ENCODE results near the gene SLC24A3.

The SLC24A3 gene

DNA sequence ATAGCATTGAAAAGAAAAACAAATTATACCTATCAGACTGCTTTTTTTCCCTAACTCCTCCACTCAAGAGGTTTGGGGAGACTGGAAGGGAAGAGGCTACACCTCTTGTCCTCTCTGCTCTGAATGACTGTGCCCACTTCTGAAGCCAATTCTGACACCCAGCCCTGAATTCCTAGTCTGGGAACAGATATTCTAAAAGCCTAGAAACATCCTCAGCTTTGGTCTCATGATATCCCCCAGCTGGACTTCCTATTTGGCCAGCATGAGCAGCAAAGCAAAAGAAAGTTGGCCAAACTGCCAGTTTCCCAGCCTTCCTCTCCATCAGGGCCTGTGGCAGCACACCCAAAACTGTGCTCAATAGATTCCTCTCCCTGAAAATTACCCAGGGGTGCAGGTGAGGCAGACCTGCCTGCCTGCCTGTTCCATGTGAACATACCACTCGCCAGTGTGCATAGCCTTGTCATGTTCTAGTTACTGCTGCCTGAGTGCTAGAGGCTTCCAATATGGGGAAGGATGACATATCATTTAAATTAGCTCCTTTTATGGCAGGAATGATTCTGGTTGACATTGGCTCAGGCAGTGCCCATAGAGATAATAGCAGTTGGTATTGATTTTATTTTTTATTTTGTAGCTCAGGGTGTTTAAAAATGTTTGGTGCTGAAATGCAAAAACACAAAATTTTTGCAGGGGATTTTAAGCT is 393.5 kb downstream of the SLC24A3 start:
- Histone ChIP-seq H3K9ac (ENCODE audit: low read depth, low read length, poor library complexity, severe bottlenecking) (no peak overlapping the region), H3K4me1 (ENCODE audit: insufficient read depth, low read length, poor library complexity, severe bottlenecking) (peaks cover 4% of the 10 kb centered on the region), H3K36me3 (ENCODE audit: insufficient read depth, low read length) (no peaks in the 10 kb centered on the region), H2AFZ (ENCODE audit: low read length) (no peak overlapping the region), H3F3A (ENCODE audit: low read depth) (no peaks in the 10 kb centered on the region), H3K9me2 (replicated peaks; ENCODE audit: low read depth, low read length) (no peaks in the 10 kb centered on the region), H3K79me2 (ENCODE audit: insufficient read depth, low read length) (no peaks in the 10 kb centered on the region), H3K4me3 (ENCODE audit: low read length, poor library complexity, severe bottlenecking) (no peak overlapping the region), H3K9me3 (ENCODE audit: insufficient read depth, low read depth, low read length) (no peaks in the 10 kb centered on the region), H4K20me1 (ENCODE audit: insufficient read depth, low read length, poor library complexity, severe bottlenecking) (no peaks in the 10 kb centered on the region), H3K4me2 (ENCODE audit: low read depth, low read length, poor library complexity, severe bottlenecking) (no peak overlapping the region), H3K27me3 (ENCODE audit: insufficient read depth, low read length, poor library complexity, severe bottlenecking) (peaks cover 3% of the 10 kb centered on the region)
- TF ChIP-seq, protein P1, sequence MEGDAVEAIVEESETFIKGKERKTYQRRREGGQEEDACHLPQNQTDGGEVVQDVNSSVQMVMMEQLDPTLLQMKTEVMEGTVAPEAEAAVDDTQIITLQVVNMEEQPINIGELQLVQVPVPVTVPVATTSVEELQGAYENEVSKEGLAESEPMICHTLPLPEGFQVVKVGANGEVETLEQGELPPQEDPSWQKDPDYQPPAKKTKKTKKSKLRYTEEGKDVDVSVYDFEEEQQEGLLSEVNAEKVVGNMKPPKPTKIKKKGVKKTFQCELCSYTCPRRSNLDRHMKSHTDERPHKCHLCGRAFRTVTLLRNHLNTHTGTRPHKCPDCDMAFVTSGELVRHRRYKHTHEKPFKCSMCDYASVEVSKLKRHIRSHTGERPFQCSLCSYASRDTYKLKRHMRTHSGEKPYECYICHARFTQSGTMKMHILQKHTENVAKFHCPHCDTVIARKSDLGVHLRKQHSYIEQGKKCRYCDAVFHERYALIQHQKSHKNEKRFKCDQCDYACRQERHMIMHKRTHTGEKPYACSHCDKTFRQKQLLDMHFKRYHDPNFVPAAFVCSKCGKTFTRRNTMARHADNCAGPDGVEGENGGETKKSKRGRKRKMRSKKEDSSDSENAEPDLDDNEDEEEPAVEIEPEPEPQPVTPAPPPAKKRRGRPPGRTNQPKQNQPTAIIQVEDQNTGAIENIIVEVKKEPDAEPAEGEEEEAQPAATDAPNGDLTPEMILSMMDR (conservative IDR thresholded peaks at IDR 0.05; ENCODE audit: low read length): no peak

GRCh38 chr20:19609642-19610223 is 397.3 kb downstream of the SLC24A3 start:
- H3K36me3 ChIP-seq (ENCODE audit: insufficient read depth, low read length): no peaks in the 10 kb centered on the region
- no peak overlapping the region for H3K4me3 ChIP-seq (ENCODE audit: low read length, poor library complexity, severe bottlenecking)
- H3K27me3 ChIP-seq (ENCODE audit: insufficient read depth, low read length, poor library complexity, severe bottlenecking): peaks cover 3% of the 10 kb centered on the region
- H3K79me2 ChIP-seq (ENCODE audit: insufficient read depth, low read length): no peaks in the 10 kb centered on the region
- H3K4me2 ChIP-seq (ENCODE audit: low read depth, low read length, poor library complexity, severe bottlenecking): no peak overlapping the region
- no peaks in the 10 kb centered on the region for H3K9me2 ChIP-seq (replicated peaks; ENCODE audit: low read depth, low read length)
- no peak overlapping the region for H2AFZ ChIP-seq (ENCODE audit: low read length)
- peaks cover 4% of the 10 kb centered on the region for H3K4me1 ChIP-seq (ENCODE audit: insufficient read depth, low read length, poor library complexity, severe bottlenecking)
- H3K9ac ChIP-seq (ENCODE audit: low read depth, low read length, poor library complexity, severe bottlenecking): no peak overlapping the region
- no peaks in the 10 kb centered on the region for H4K20me1 ChIP-seq (ENCODE audit: insufficient read depth, low read length, poor library complexity, severe bottlenecking)
- no peaks in the 10 kb centered on the region for H3F3A ChIP-seq (ENCODE audit: low read depth)
- TF ChIP-seq, protein P1 (conservative IDR thresholded peaks at IDR 0.05; ENCODE audit: low read length): no peak
- TF ChIP-seq EZH2phosphoT487 (IDR thresholded peaks at IDR 0.05; ENCODE audit: borderline replicate concordance): no peak
- H3K9me3 ChIP-seq (ENCODE audit: insufficient read depth, low read depth, low read length): no peaks in the 10 kb centered on the region

- Histone ChIP-seq H4K20me1 (ENCODE audit: insufficient read depth, low read length, poor library complexity, severe bottlenecking) (no peaks in the 10 kb centered on the region), H3K4me3 (ENCODE audit: low read length, poor library complexity, severe bottlenecking) (no peak overlapping the region), H3K9me3 (ENCODE audit: insufficient read depth, low read depth, low read length) (no peaks in the 10 kb centered on the region), H3K36me3 (ENCODE audit: insufficient read depth, low read length) (no peaks in the 10 kb centered on the region), H3K27me3 (ENCODE audit: insufficient read depth, low read length, poor library complexity, severe bottlenecking) (peaks cover 3% of the 10 kb centered on the region), H2AFZ (ENCODE audit: low read length) (no peak overlapping the region), H3K4me2 (ENCODE audit: low read depth, low read length, poor library complexity, severe bottlenecking) (no peak overlapping the region), H3K79me2 (ENCODE audit: insufficient read depth, low read length) (no peaks in the 10 kb centered on the region), H3F3A (ENCODE audit: low read depth) (no peaks in the 10 kb centered on the region), H3K4me1 (ENCODE audit: insufficient read depth, low read length, poor library complexity, severe bottlenecking) (peaks cover 3% of the 10 kb centered on the region), H3K9me2 (replicated peaks; ENCODE audit: low read depth, low read length) (no peaks in the 10 kb centered on the region), H3K9ac (ENCODE audit: low read depth, low read length, poor library complexity, severe bottlenecking) (no peak overlapping the region)
- no peak for TF ChIP-seq EZH2phosphoT487 (IDR thresholded peaks at IDR 0.05; ENCODE audit: borderline replicate concordance)
- TF ChIP-seq, protein P1 (conservative IDR thresholded peaks at IDR 0.05; ENCODE audit: low read length): no peak
Observed at GRCh38 chr20:19615629-19616028, 403.2 kb downstream of the SLC24A3 start.
